ENCODE results near the gene MBOAT7.

DNA sequence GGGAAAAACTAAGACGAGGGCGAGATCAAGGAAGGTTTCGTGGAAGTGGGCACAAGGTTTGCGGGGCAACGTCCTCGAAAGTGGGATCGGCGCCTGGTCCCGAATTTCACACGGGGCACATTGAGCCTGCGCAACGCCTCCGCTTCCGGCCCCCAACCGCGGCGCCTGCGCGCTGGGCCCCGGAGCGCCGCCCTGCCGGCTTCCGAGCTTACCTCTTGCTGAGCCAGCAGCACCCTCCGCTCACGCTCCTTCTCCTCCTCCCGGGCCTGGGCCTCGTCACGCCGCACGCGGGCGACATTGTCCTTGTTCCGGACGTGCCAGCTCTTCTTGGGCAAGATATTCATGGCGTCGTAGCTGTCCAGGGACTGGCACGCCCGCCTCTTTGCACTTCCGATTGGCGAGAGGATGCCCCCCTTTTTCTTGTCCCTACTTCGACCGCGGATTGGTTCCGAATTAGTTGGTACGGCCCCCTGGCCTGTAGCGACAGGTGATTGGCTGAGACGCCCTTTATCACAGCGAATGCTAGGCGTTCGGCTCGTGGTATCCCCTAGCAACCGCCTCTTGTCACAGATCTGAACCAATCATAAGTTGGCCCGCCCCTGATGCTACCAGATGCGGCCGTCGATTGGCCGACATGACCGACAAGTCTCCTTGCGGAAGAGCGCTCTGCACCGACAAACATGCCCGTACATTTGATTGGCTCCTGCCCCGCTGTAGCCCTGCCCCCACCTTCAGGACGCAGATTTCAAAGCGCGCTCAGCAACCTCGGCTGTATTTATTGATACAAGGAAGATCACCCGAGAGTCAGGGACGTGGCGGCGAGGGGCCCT, 29.8 kb downstream of the MBOAT7 start, which contains the start of gene LENG1:
- TF ChIP-seq, protein P1, sequence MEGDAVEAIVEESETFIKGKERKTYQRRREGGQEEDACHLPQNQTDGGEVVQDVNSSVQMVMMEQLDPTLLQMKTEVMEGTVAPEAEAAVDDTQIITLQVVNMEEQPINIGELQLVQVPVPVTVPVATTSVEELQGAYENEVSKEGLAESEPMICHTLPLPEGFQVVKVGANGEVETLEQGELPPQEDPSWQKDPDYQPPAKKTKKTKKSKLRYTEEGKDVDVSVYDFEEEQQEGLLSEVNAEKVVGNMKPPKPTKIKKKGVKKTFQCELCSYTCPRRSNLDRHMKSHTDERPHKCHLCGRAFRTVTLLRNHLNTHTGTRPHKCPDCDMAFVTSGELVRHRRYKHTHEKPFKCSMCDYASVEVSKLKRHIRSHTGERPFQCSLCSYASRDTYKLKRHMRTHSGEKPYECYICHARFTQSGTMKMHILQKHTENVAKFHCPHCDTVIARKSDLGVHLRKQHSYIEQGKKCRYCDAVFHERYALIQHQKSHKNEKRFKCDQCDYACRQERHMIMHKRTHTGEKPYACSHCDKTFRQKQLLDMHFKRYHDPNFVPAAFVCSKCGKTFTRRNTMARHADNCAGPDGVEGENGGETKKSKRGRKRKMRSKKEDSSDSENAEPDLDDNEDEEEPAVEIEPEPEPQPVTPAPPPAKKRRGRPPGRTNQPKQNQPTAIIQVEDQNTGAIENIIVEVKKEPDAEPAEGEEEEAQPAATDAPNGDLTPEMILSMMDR (IDR thresholded peaks at IDR 0.05), result peak in 3 of 6 experiments; percentile 44 to 59 (median 47)
- TF ChIP-seq POLR2A (IDR thresholded peaks at IDR 0.05), result peak; percentile 57 to 72

All from Peyer's patch (tissue), 4 donors.